ENCODE results near the gene SLC38A9.

SLC38A9 gene

GRCh38 chr5:55649963-55650362 lies 62.2 kb downstream of the SLC38A9 start:
- peaks cover 34% of the 10 kb centered on the region for H3K36me3 ChIP-seq (ENCODE audit: control insufficient read depth, insufficient read depth, low read length, severe bottlenecking)
- H3K4me3 ChIP-seq (ENCODE audit: low read length), result no peak overlapping the region
- DNase-seq (ENCODE audit: low read depth), result no peak
- H3K4me1 ChIP-seq (ENCODE audit: control insufficient read depth, insufficient read depth, low read length), result peaks cover 14% of the 10 kb centered on the region
- H3K27me3 ChIP-seq (replicated peaks; ENCODE audit: control insufficient read depth, insufficient read depth, low read length), result no peaks in the 10 kb centered on the region
- no peaks in the 10 kb centered on the region for H3K9me3 ChIP-seq (ENCODE audit: control insufficient read depth, low read length)
- no peak overlapping the region for H3K9ac ChIP-seq (ENCODE audit: low read length)

- H3K4me3 ChIP-seq (ENCODE audit: low read length), result no peak overlapping the region
- H3K9me3 ChIP-seq (ENCODE audit: control insufficient read depth, low read length), result no peaks in the 10 kb centered on the region
- peak overlapping the region; percentile 25 for H3K9ac ChIP-seq (ENCODE audit: low read length)
- H3K36me3 ChIP-seq (ENCODE audit: control insufficient read depth, insufficient read depth, low read length, severe bottlenecking), result peaks cover 16% of the 10 kb centered on the region
- peaks cover 11% of the 10 kb centered on the region for H3K4me1 ChIP-seq (ENCODE audit: control insufficient read depth, insufficient read depth, low read length)
- peak; percentile 41 for DNase-seq (ENCODE audit: low read depth)
- no peaks in the 10 kb centered on the region for H3K27me3 ChIP-seq (replicated peaks; ENCODE audit: control insufficient read depth, insufficient read depth, low read length)
Observed at GRCh38 chr5:55645304-55645703, 66.8 kb downstream of the SLC38A9 start.

- peaks cover 53% of the 10 kb centered on the region for H3K4me1 ChIP-seq (ENCODE audit: control insufficient read depth, insufficient read depth, low read length)
- H3K36me3 ChIP-seq (ENCODE audit: control insufficient read depth, insufficient read depth, low read length, severe bottlenecking), result peaks cover 3% of the 10 kb centered on the region
- peak; percentile 51 for DNase-seq (ENCODE audit: low read depth)
- no peak overlapping the region for H3K4me3 ChIP-seq (ENCODE audit: low read length)
- no peaks in the 10 kb centered on the region for H3K9me3 ChIP-seq (ENCODE audit: control insufficient read depth, low read length)
- H3K9ac ChIP-seq (ENCODE audit: low read length), result peak overlapping the region; percentile 0
- no peaks in the 10 kb centered on the region for H3K27me3 ChIP-seq (replicated peaks; ENCODE audit: control insufficient read depth, insufficient read depth, low read length)
Observed at GRCh38 chr5:55638455-55638854, 73.7 kb downstream of the SLC38A9 start.

- no peaks in the 10 kb centered on the region for H3K27me3 ChIP-seq (replicated peaks; ENCODE audit: control insufficient read depth, insufficient read depth, low read length)
- H3K36me3 ChIP-seq (ENCODE audit: control insufficient read depth, insufficient read depth, low read length, severe bottlenecking), result peaks cover 3% of the 10 kb centered on the region
- H3K9ac ChIP-seq (ENCODE audit: low read length), result peak overlapping the region; percentile 0
- H3K9me3 ChIP-seq (ENCODE audit: control insufficient read depth, low read length), result no peaks in the 10 kb centered on the region
- no peak overlapping the region for H3K4me3 ChIP-seq (ENCODE audit: low read length)
- peaks cover 57% of the 10 kb centered on the region for H3K4me1 ChIP-seq (ENCODE audit: control insufficient read depth, insufficient read depth, low read length)
- DNase-seq (ENCODE audit: low read depth), result no peak
Observed at GRCh38 chr5:55638051-55638450, 74.1 kb downstream of the SLC38A9 start.

GRCh38 chr5:55636683-55637082 lies 75.4 kb downstream of the SLC38A9 start:
- no peaks in the 10 kb centered on the region for H3K9me3 ChIP-seq (ENCODE audit: control insufficient read depth, low read length)
- H3K36me3 ChIP-seq (ENCODE audit: control insufficient read depth, insufficient read depth, low read length, severe bottlenecking), result peaks cover 3% of the 10 kb centered on the region
- peak; percentile 60 for DNase-seq (ENCODE audit: low read depth)
- H3K9ac ChIP-seq (ENCODE audit: low read length), result peak overlapping the region; percentile 84
- peak overlapping the region; percentile 10 for H3K4me3 ChIP-seq (ENCODE audit: low read length)
- no peaks in the 10 kb centered on the region for H3K27me3 ChIP-seq (replicated peaks; ENCODE audit: control insufficient read depth, insufficient read depth, low read length)
- peaks cover 63% of the 10 kb centered on the region for H3K4me1 ChIP-seq (ENCODE audit: control insufficient read depth, insufficient read depth, low read length)

- Histone ChIP-seq H3K36me3 (ENCODE audit: control insufficient read depth, insufficient read depth, low read length, severe bottlenecking) (peaks cover 1% of the 10 kb centered on the region), H3K9me3 (ENCODE audit: control insufficient read depth, low read length) (no peaks in the 10 kb centered on the region), H3K4me3 (ENCODE audit: low read length) (peak overlapping the region; percentile 10), H3K4me1 (ENCODE audit: control insufficient read depth, insufficient read depth, low read length) (peaks cover 63% of the 10 kb centered on the region), H3K27me3 (replicated peaks; ENCODE audit: control insufficient read depth, insufficient read depth, low read length) (no peaks in the 10 kb centered on the region), H3K9ac (ENCODE audit: low read length) (peak overlapping the region; percentile 84)
- peak; percentile 49 for DNase-seq (ENCODE audit: low read depth)
Observed at GRCh38 chr5:55636177-55636576, 75.9 kb downstream of the SLC38A9 start.

- Histone ChIP-seq H3K4me3 (ENCODE audit: low read length) (peak overlapping the region; percentile 56), H3K27me3 (replicated peaks; ENCODE audit: control insufficient read depth, insufficient read depth, low read length) (no peaks in the 10 kb centered on the region), H3K9me3 (ENCODE audit: control insufficient read depth, low read length) (no peaks in the 10 kb centered on the region), H3K4me1 (ENCODE audit: control insufficient read depth, insufficient read depth, low read length) (peaks cover 63% of the 10 kb centered on the region), H3K9ac (ENCODE audit: low read length) (peak overlapping the region; percentile 84), H3K36me3 (ENCODE audit: control insufficient read depth, insufficient read depth, low read length, severe bottlenecking) (no peaks in the 10 kb centered on the region)
- no peak for DNase-seq (ENCODE audit: low read depth)
Observed at GRCh38 chr5:55634866-55635265, 77.3 kb downstream of the SLC38A9 start.

- H3K4me3 ChIP-seq (ENCODE audit: low read length), result peak overlapping the region; percentile 56
- H3K4me1 ChIP-seq (ENCODE audit: control insufficient read depth, insufficient read depth, low read length), result peaks cover 63% of the 10 kb centered on the region
- H3K27me3 ChIP-seq (replicated peaks; ENCODE audit: control insufficient read depth, insufficient read depth, low read length), result no peaks in the 10 kb centered on the region
- peak overlapping the region; percentile 84 for H3K9ac ChIP-seq (ENCODE audit: low read length)
- H3K9me3 ChIP-seq (ENCODE audit: control insufficient read depth, low read length), result no peaks in the 10 kb centered on the region
- DNase-seq (ENCODE audit: low read depth), result peak; percentile 76
- no peaks in the 10 kb centered on the region for H3K36me3 ChIP-seq (ENCODE audit: control insufficient read depth, insufficient read depth, low read length, severe bottlenecking)
Observed at GRCh38 chr5:55634209-55634805, 77.8 kb downstream of the SLC38A9 start.

GRCh38 chr5:55633574-55634208 lies 78.4 kb downstream of the SLC38A9 start:
- H3K4me1 ChIP-seq (ENCODE audit: control insufficient read depth, insufficient read depth, low read length), result peaks cover 61% of the 10 kb centered on the region
- H3K27me3 ChIP-seq (replicated peaks; ENCODE audit: control insufficient read depth, insufficient read depth, low read length), result no peaks in the 10 kb centered on the region
- H3K9me3 ChIP-seq (ENCODE audit: control insufficient read depth, low read length), result no peaks in the 10 kb centered on the region
- H3K9ac ChIP-seq (ENCODE audit: low read length), result peak overlapping the region; percentile 84
- H3K36me3 ChIP-seq (ENCODE audit: control insufficient read depth, insufficient read depth, low read length, severe bottlenecking), result no peaks in the 10 kb centered on the region
- H3K4me3 ChIP-seq (ENCODE audit: low read length), result peak overlapping the region; percentile 46
- DNase-seq (ENCODE audit: low read depth), result peak; percentile 33

- Histone ChIP-seq H3K9me3 (ENCODE audit: control insufficient read depth, low read length) (no peaks in the 10 kb centered on the region), H3K9ac (ENCODE audit: low read length) (no peak overlapping the region), H3K4me1 (ENCODE audit: control insufficient read depth, insufficient read depth, low read length) (peaks cover 36% of the 10 kb centered on the region), H3K36me3 (ENCODE audit: control insufficient read depth, insufficient read depth, low read length, severe bottlenecking) (no peaks in the 10 kb centered on the region), H3K27me3 (replicated peaks; ENCODE audit: control insufficient read depth, insufficient read depth, low read length) (no peaks in the 10 kb centered on the region), H3K4me3 (ENCODE audit: low read length) (no peak overlapping the region)
- DNase-seq (ENCODE audit: low read depth), result no peak
Observed at GRCh38 chr5:55629815-55630214, 82.3 kb downstream of the SLC38A9 start.

GRCh38 chr5:55626790-55627189 lies 85.3 kb downstream of the SLC38A9 start:
- peaks cover 14% of the 10 kb centered on the region for H3K4me1 ChIP-seq (ENCODE audit: control insufficient read depth, insufficient read depth, low read length)
- DNase-seq (ENCODE audit: low read depth), result peak; percentile 18
- H3K9me3 ChIP-seq (ENCODE audit: control insufficient read depth, low read length), result no peaks in the 10 kb centered on the region
- H3K27me3 ChIP-seq (replicated peaks; ENCODE audit: control insufficient read depth, insufficient read depth, low read length), result no peaks in the 10 kb centered on the region
- H3K36me3 ChIP-seq (ENCODE audit: control insufficient read depth, insufficient read depth, low read length, severe bottlenecking), result no peaks in the 10 kb centered on the region
- H3K9ac ChIP-seq (ENCODE audit: low read length), result no peak overlapping the region
- H3K4me3 ChIP-seq (ENCODE audit: low read length), result no peak overlapping the region

Data from adipocyte (in vitro differentiated cells).